HG02885 (cell line): ENCODE data around the gene ACER1.
"Not testable (repeated sequence)": the region's sequence is repeated elsewhere in the genome, so short reads cannot be mapped to it uniquely, and the experiment has no call there.

Source experiments
- ATAC-seq: cut with Tn5 transposase; IDR thresholded peaks from one replicate; pipeline ENCODE4 v1.9.1; 2021; ENCODE audit warnings: mild to moderate bottlenecking; ENCODE audit not compliant: unreplicated experiment, poor library complexity

Gene ACER1

DNA sequence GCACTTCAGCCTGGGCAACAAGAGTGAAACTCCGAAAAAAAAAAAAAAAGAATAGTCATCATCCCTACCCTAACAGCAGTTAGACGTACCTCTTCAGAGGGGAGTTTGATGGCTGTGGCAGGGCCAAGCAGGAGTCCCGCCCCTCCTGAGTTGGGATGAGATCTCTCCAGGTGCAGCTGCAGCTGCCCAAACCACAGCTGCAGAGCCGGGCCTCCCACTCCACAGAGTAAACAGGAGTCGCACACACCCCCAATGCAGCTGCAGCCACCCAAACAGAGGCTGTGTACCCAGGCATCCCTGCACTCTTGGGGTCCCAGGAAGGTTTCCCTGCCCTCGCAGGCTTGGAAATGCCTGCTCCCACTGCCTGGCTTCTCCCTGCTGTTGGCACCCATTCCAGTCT lies 36.2 kb downstream of the ACER1 start:
- no peak for ATAC-seq

DNA sequence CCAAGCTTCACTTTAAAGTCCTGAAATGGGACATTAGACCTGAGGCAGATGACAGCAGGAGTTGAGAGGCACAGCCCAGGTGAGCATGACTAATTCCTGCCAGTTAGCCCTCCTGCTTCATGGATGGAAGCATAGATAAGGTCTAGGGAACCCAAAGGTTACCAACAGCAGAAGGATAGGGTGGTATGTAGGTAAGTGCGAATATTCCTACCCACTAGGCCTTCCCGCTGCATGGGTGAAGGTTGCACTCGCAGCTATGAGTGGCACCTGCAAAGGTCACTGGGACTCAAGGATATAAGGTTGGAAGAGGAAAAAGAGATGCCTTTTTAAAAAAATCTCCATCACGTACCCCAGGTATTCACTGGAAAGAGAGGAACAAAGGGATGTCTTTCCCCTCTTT lies 41.4 kb downstream of the ACER1 start:
- ATAC-seq = no peak

- ATAC-seq = no peak
Observed at GRCh38 chr19:6288737-6289136, 44.7 kb downstream of the ACER1 start.

GRCh38 chr19:6287269-6287885 lies 46.0 kb downstream of the ACER1 start:
- ATAC-seq = no peak

DNA sequence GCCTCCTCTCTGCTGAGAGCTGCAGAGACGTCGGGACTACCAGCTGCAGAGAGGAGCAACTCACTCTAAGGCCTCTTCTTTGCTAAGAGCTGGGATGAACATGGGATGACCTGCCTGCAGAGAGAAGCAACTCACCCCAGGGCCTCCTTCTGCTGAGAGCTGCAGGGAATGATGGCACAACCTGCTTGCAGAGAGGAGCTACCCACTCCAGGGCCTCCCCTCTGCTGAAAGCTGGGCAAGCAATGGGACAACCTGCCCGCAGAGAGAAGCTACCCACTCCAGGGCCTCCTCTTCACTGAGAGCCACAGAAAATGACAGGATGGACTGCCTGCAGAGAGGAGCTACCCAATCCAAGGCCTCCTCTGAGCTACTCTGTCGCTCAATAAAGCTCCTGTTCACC lies 46.7 kb downstream of the ACER1 start:
- no peak for ATAC-seq

DNA sequence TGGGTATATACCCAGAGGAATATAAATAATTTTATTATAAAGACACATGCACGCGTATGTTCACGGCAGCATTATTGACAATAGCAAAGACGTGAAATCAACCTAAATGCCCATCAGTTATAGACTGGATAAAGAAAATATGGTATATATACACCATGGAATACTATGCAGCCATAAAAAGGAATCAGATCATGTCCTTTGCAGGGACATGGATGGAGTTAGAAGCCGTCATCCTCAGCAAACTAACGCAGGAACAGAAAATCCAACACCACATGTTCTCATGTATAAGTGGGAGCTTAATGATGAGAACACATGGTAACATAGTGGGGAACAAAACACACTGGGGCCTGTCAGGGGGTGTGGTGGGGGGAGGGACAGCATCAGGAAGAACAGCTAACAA lies 51.0 kb downstream of the ACER1 start:
- ATAC-seq = not testable (repeated sequence)

GRCh38 chr19:6279931-6280591 lies 53.4 kb downstream of the ACER1 start, which contains the start of gene MLLT1:
MLLT1 (minus strand) TSS chr19:6279975; CDS start chr19:6279784, 191 bp downstream.
- ATAC-seq = peak; percentile 96

DNA sequence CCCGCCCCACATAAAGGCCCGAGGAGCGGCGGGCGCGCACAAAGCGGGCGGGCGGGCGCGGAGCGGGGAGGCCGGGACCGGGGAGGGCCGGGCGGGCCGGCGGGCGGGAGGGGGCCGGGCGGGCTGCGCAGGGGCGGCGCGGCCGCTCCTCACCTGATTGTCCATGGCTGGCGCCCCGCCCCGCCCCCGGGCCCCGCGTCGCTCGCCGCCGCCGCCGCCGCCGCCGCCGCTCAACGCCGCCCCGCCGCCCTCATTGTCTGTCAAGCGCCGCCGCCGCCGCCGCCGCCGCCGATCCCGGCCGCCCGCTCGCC lies 53.8 kb downstream of the ACER1 start:
- ATAC-seq = peak; percentile 34

GRCh38 chr19:6278740-6279619 lies 54.4 kb downstream of the ACER1 start:
- no peak for ATAC-seq

- ATAC-seq = no peak
Observed at GRCh38 chr19:6278051-6278450, 55.4 kb downstream of the ACER1 start.

GRCh38 chr19:6276447-6276846 lies 57.0 kb downstream of the ACER1 start:
- no peak for ATAC-seq

DNA sequence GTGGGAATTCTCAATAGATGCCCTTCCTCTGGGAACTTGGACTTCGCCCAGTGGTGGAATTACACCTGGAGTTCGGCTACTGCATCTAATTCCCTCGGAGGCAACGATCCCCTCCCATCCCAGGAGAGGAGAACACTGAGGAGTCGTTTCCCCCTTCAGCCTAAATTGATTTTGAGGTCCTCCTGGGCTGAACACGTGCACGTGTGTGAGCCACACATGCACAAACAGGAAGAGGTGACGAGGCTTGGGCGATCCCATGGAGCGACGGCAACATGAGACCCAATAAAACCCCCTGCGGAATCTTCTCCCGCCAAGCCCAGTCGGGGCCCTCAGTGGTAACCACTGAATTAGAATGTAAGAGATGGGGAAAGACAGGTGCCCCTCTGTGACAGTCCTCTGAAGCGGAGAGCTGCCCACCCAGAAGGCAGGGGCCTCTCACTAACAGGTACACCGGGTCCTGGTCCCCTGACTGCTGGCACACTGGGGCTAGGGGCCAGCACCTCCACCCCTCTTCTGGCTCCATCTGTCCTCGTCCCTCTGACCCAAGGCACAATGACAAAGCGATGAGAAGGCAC lies 58.2 kb downstream of the ACER1 start:
- no peak for ATAC-seq

GRCh38 chr19:6274756-6275155 lies 58.7 kb downstream of the ACER1 start:
- no peak for ATAC-seq

DNA sequence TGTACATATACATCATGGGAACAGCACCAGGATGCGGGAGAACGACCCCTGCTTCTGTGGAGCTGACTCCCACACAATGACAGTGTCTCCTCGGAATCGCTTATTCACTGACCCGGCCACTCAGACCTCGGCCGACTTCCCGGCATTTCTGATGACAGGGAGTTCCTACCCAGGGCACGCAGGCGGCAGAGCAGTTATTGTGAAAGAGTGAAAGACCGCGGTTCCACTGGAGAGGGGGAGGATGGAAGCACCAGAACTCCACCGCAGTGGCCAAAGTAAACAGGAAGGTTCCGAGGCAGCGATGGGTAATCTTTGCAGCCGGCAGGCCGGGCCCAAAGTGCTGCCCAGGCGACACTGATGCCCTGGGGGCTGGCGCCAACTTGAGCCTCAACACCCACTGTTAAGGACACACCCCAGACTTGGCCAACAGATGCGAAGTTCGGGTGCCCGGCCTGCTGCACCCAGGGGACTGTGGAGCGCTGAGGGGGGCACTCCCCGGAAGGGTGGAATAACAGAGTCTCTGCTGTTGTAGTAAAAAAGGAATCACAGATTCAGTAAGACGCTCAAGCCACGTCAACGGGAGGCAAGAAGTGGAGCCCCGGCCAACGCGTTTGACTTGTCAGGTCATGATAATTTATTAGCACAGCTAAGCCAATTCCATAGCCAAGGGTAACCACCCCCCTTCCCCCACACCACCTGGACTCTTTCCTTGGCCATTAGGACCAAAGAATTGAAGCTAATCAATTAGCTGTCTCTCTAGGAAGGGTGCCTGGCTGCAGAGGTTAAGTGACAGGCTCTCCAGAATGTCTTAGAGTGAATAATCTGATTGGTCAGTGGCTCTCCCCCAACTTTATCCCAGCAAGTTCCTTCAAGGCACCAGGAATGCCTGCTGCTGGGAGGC lies 59.5 kb downstream of the ACER1 start:
- ATAC-seq = no peak

DNA sequence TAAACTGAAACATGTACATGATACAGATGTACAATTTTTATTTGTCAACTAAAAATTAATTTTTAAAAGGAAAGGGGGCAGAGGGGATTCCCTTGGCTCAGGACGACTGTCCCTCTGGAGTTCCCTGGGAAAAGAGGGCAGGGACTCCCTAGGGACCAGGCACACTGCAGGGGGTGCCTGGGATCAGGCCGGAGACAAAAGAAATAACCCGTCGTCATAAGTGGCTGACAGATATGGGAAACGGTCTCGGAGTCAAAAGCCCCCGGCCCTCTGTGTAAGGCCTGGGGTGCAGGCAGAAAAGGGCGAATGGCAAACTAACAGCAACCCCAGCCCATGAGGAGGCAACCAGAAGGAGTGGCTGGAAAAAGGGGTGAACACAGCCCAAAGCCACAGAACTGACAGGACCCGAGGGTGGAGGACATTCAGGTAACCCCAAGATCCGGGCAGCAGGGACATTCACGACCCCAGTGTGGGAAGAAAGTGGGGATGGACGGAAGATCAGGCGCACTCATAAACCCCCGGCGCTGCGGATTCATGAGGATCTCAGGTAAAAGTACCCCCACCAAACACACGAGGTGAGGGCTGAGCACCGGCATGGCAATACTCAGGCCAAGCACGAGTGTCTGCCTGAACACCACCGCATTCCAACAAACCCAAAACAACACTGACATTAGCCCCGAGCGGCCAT lies 60.4 kb downstream of the ACER1 start:
- ATAC-seq = no peak

GRCh38 chr19:6272411-6272791 lies 61.0 kb downstream of the ACER1 start:
- ATAC-seq = no peak

- ATAC-seq = no peak
Observed at GRCh38 chr19:6271721-6272410, 61.5 kb downstream of the ACER1 start.

DNA sequence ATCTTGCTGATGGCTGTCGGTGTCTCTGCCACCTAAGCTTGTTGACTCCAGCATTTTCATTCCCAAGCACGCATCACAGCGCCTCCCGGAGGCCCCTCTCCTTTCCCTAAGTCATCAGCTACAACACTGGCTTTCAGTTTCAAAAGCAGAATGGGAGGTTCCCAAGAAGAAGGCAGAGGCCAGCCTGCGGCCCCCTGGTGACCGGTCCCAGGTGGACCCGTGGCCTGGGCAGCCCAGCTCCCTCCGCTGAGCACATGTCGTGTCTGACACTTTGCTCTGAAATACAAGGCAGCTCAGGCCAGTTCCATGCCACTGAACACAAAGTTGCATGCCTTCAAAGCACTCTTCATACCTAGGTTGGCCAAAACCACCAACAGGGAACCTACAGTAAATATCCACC lies 62.2 kb downstream of the ACER1 start:
- ATAC-seq = no peak

DNA sequence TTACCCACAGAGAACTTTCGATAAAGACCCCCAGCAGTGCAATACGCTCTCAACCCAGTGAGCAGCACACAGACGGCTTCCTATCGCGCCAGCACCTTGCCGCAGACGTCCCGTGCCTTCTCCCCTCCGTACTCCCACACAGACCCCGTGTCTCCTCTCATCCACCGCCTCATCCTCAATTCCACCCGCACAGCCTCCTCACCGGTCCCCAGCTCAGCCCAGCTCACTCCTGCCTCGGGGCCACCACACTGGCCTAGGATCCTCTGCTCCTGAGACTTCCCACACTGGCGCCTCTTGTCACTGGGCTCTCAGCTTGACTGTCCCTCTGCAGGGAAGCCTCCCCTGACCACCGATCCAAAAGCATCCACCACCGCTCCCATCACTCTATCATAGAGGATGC lies 62.6 kb downstream of the ACER1 start:
- ATAC-seq = no peak
